GM23338 (cell line): Measurements from ENCODE around the gene TUSC7. TPM values are rescaled to one million over a fixed set of nuclear protein-coding genes. Genes with fewer than 3 reads are reported as not detected.

Source experiments
- ATAC-seq: fragments of 200-7000 bp; cut with Tn5 transposase; 3 replicates; pipeline ENCODE4 v1.9.1; 2020
- DNase-seq: peaks from one replicate; pipeline ENCODE4 v3.0.0-alpha.2; 2015; ENCODE audit warnings: low spot score
- H2AFZ ChIP-seq: fragments of 200-600 bp; sonication (generic); 2 replicates; pipeline ENCODE4 v1.8.0; 2016; ENCODE audit warnings: antibody characterized with exemption, mild to moderate bottlenecking, moderate library complexity
- H3F3A ChIP-seq: fragments of 200-600 bp; sonication (generic); replicated peaks from 2 replicates; pipeline ENCODE4 v1.8.0; 2017; ENCODE audit warnings: antibody characterized with exemption, mixed run types, low read depth
- H3K27ac ChIP-seq: fragments of 200-600 bp; sonication (generic); 2 replicates; pipeline ENCODE4 v1.6.1; 2016; ENCODE audit warnings: low read depth
- H3K27me3 ChIP-seq: fragments of 200-600 bp; sonication (generic); 2 replicates; pipeline ENCODE4 v1.8.0; 2016; ENCODE audit warnings: mild to moderate bottlenecking, mixed run types, moderate library complexity; ENCODE audit not compliant: insufficient read depth
- H3K36me3 ChIP-seq: fragments of 200-600 bp; sonication (generic); 2 replicates; pipeline ENCODE4 v1.8.0; 2016; ENCODE audit warnings: mild to moderate bottlenecking; ENCODE audit not compliant: insufficient read depth
- H3K4me1 ChIP-seq: fragments of 200-600 bp; sonication (generic); 2 replicates; pipeline ENCODE4 v1.8.0; 2016; ENCODE audit warnings: mild to moderate bottlenecking, moderate library complexity; ENCODE audit not compliant: insufficient read depth
- H3K4me2 ChIP-seq: fragments of 200-600 bp; sonication (generic); 2 replicates; pipeline ENCODE4 v1.7.1; 2017; ENCODE audit warnings: mixed run types
- H3K4me3 ChIP-seq: fragments of 200-600 bp; sonication (generic); 2 replicates; pipeline ENCODE4 v1.6.1; 2016; ENCODE audit warnings: mixed run types
- H3K79me2 ChIP-seq: fragments of 200-600 bp; sonication (generic); replicated peaks from 2 replicates; pipeline ENCODE4 v1.8.0; 2017; ENCODE audit warnings: mild to moderate bottlenecking; ENCODE audit not compliant: insufficient read depth
- H3K9me2 ChIP-seq: fragments of 200-600 bp; sonication (generic); 2 replicates; pipeline ENCODE4 v1.8.0; 2017; ENCODE audit not compliant: insufficient read depth
- H4K20me1 ChIP-seq: fragments of 200-600 bp; sonication (generic); replicated peaks from 2 replicates; pipeline ENCODE4 v1.8.0; 2017; ENCODE audit warnings: mild to moderate bottlenecking; ENCODE audit not compliant: insufficient read depth
- H3K27ac Mint-ChIP-seq: 2 replicates; pipeline ENCODE4 v1.8.0; 2020; ENCODE audit warnings: inconsistent platforms, mild to moderate bottlenecking, moderate library complexity, mixed read lengths
- H3K27me3 Mint-ChIP-seq: 3 replicates; pipeline ENCODE4 v1.8.0; 2022; ENCODE audit warnings: low read depth, mild to moderate bottlenecking, moderate library complexity, mixed read lengths, inconsistent platforms; ENCODE audit not compliant: insufficient read depth, poor library complexity
- H3K36me3 Mint-ChIP-seq: 3 replicates; pipeline ENCODE4 v1.8.0; 2021; ENCODE audit warnings: low read depth, mild to moderate bottlenecking, inconsistent platforms, moderate library complexity, mixed read lengths
- H3K4me1 Mint-ChIP-seq: 3 replicates; pipeline ENCODE4 v1.8.0; 2020; ENCODE audit warnings: mild to moderate bottlenecking, inconsistent platforms, mixed read lengths
- H3K4me3 Mint-ChIP-seq: 3 replicates; pipeline ENCODE4 v1.8.0; 2021; ENCODE audit warnings: moderate library complexity, mild to moderate bottlenecking, inconsistent platforms, mixed read lengths
- H3K9me3 Mint-ChIP-seq: 3 replicates; pipeline ENCODE4 v1.8.0; 2020; ENCODE audit warnings: moderate library complexity, mild to moderate bottlenecking, inconsistent platforms, mixed read lengths
- STAT1 ChIP-seq: IDR thresholded peaks from one replicate; pipeline ENCODE4 v1.6.1; 2016; ENCODE audit warnings: antibody characterized with exemption; ENCODE audit not compliant: unreplicated experiment
- ZNF114 ChIP-seq: fragments of 250-450 bp; sonication (Bioruptor Pico); IDR thresholded peaks from 2 replicates; pipeline ENCODE4 v1.5.0; 2020; ENCODE audit warnings: mild to moderate bottlenecking, moderate library complexity
- ZNF331 ChIP-seq: fragments of 250-450 bp; sonication (Bioruptor Pico); IDR thresholded peaks from 2 replicates; pipeline ENCODE4 v1.5.0; 2020; ENCODE audit warnings: low read depth, mild to moderate bottlenecking, moderate library complexity
- polyA plus RNA-seq: library from polyadenylated mRNA; unstranded; fragments of >200 nt; fragmentation: Nextera tagmentation; extraction: Ambion mirVana; gene quantifications from 2 replicates; pipeline ENCODE4 v1.2.1, GENCODE V29; 2016
- total RNA-seq: library from RNA; depleted of rRNA; stranded (reverse); fragments of >200 nt; shearing (Covaris generic); gene quantifications from 2 replicates; pipeline ENCODE4 v1.2.3, GENCODE V29; 2014
- TF ChIP-seq, protein P1 (sequence below): fragments of 250-450 bp; sonication (Bioruptor Pico); IDR thresholded peaks from 2 replicates; pipeline ENCODE4 v1.5.0; 2020; ENCODE audit warnings: mild to moderate bottlenecking, moderate library complexity
- TF ChIP-seq, protein P2 (sequence below), 2 experiments: fragments of 200-600 bp in 1 of 2; sonication (generic) in 1 of 2; conservative IDR thresholded peaks; 2 replicates each; pipeline versions ENCODE4 v1.5.1 to v1.6.1; 2016 to 2017; ENCODE audit warnings: antibody characterized with exemption in 2 of 2, low read depth in 2 of 2, mild to moderate bottlenecking in 2 of 2, moderate library complexity in 1 of 2

The TUSC7 gene
- total and polyA plus RNA-seq, 2 experiments from 2014 or later = not detected

DNA sequence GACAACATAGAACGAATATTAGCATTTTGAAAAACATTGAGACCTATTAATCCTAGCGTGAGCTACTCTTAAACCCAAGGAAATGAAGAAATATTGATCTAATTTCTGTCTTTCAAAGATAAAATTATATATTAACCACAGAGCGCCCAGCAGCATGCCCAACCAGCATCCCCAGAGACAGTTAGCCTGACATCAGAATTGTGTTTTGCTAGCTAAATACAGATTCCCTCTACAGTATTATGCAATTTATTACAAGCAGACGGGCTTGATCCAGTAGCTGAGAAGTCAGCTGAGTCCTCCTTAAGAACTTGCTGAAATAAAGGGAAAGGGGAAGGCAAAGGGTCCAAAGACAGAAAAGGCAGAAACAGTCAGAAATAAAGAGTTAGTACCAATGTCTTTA lies 7.2 kb upstream of the TUSC7 start (continued):
- TF ChIP-seq, protein P1, sequence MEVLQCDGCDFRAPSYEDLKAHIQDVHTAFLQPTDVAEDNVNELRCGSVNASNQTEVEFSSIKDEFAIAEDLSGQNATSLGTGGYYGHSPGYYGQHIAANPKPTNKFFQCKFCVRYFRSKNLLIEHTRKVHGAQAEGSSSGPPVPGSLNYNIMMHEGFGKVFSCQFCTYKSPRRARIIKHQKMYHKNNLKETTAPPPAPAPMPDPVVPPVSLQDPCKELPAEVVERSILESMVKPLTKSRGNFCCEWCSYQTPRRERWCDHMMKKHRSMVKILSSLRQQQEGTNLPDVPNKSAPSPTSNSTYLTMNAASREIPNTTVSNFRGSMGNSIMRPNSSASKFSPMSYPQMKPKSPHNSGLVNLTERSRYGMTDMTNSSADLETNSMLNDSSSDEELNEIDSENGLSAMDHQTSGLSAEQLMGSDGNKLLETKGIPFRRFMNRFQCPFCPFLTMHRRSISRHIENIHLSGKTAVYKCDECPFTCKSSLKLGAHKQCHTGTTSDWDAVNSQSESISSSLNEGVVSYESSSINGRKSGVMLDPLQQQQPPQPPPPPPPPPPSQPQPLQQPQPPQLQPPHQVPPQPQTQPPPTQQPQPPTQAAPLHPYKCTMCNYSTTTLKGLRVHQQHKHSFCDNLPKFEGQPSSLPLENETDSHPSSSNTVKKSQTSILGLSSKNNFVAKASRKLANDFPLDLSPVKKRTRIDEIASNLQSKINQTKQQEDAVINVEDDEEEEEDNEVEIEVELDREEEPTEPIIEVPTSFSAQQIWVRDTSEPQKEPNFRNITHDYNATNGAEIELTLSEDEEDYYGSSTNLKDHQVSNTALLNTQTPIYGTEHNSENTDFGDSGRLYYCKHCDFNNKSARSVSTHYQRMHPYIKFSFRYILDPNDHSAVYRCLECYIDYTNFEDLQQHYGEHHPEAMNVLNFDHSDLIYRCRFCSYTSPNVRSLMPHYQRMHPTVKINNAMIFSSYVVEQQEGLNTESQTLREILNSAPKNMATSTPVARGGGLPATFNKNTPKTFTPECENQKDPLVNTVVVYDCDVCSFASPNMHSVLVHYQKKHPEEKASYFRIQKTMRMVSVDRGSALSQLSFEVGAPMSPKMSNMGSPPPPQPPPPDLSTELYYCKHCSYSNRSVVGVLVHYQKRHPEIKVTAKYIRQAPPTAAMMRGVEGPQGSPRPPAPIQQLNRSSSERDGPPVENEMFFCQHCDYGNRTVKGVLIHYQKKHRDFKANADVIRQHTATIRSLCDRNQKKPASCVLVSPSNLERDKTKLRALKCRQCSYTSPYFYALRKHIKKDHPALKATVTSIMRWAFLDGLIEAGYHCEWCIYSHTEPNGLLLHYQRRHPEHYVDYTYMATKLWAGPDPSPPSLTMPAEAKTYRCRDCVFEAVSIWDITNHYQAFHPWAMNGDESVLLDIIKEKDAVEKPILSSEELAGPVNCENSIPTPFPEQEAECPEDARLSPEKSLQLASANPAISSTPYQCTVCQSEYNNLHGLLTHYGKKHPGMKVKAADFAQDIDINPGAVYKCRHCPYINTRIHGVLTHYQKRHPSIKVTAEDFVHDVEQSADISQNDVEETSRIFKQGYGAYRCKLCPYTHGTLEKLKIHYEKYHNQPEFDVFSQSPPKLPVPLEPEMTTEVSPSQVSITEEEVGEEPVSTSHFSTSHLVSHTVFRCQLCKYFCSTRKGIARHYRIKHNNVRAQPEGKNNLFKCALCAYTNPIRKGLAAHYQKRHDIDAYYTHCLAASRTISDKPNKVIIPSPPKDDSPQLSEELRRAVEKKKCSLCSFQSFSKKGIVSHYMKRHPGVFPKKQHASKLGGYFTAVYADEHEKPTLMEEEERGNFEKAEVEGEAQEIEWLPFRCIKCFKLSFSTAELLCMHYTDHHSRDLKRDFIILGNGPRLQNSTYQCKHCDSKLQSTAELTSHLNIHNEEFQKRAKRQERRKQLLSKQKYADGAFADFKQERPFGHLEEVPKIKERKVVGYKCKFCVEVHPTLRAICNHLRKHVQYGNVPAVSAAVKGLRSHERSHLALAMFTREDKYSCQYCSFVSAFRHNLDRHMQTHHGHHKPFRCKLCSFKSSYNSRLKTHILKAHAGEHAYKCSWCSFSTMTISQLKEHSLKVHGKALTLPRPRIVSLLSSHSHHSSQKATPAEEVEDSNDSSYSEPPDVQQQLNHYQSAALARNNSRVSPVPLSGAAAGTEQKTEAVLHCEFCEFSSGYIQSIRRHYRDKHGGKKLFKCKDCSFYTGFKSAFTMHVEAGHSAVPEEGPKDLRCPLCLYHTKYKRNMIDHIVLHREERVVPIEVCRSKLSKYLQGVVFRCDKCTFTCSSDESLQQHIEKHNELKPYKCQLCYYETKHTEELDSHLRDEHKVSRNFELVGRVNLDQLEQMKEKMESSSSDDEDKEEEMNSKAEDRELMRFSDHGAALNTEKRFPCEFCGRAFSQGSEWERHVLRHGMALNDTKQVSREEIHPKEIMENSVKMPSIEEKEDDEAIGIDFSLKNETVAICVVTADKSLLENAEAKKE = no peak

DNA sequence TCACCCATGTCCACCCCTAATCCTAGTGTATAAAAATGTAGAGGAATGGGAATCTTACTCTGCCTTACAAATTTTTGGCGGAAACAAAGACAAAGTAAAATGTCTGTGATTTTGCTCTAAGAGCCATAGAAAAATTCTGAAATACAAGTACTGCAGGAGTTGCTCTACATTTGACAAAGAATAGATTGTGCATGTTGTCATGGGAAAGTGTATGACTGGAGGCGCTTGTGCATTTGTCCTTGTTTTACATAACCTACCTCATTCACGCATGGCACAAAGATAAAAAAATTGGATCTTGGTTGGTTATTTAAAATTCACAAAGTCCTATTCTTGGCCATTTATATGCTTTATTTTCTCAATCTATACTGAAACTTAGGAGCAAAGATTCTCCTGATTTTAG lies 2.0 kb upstream of the TUSC7 start:
- H3K4me3 ChIP-seq = no peak overlapping the region
- Mint-ChIP-seq H3K4me3 (no peak overlapping the region), H3K9me3 (no peaks in the 10 kb centered on the region), H3K4me1 (no peaks in the 10 kb centered on the region; the same call in 2 of the 3 replicates), H3K36me3 (no peaks in the 10 kb centered on the region), H3K27me3 (no peaks in the 10 kb centered on the region), H3K27ac (no peak overlapping the region)
- no peaks in the 10 kb centered on the region for H3K9me2 ChIP-seq
- ATAC-seq (no peak), DNase-seq (no peak)
- H3K27me3 ChIP-seq = no peaks in the 10 kb centered on the region
- no peaks in the 10 kb centered on the region for H3F3A ChIP-seq
- H3K79me2 ChIP-seq = no peaks in the 10 kb centered on the region
- H3K4me2 ChIP-seq = no peak overlapping the region
- H3K27ac ChIP-seq = no peak overlapping the region
- no peak overlapping the region for H2AFZ ChIP-seq
- no peaks in the 10 kb centered on the region for H3K4me1 ChIP-seq
- H4K20me1 ChIP-seq = no peaks in the 10 kb centered on the region
- no peaks in the 10 kb centered on the region for H3K36me3 ChIP-seq
- no peak for TF ChIP-seq ZNF114 (CRISPR knock-in tag)
- TF ChIP-seq ZNF331 (CRISPR knock-in tag) = no peak
- TF ChIP-seq, protein P2, sequence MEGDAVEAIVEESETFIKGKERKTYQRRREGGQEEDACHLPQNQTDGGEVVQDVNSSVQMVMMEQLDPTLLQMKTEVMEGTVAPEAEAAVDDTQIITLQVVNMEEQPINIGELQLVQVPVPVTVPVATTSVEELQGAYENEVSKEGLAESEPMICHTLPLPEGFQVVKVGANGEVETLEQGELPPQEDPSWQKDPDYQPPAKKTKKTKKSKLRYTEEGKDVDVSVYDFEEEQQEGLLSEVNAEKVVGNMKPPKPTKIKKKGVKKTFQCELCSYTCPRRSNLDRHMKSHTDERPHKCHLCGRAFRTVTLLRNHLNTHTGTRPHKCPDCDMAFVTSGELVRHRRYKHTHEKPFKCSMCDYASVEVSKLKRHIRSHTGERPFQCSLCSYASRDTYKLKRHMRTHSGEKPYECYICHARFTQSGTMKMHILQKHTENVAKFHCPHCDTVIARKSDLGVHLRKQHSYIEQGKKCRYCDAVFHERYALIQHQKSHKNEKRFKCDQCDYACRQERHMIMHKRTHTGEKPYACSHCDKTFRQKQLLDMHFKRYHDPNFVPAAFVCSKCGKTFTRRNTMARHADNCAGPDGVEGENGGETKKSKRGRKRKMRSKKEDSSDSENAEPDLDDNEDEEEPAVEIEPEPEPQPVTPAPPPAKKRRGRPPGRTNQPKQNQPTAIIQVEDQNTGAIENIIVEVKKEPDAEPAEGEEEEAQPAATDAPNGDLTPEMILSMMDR (conservative IDR thresholded peaks at IDR 0.05; ENCODE audit: low read depth in 2 of 2) = no peak
- no peak for TF ChIP-seq STAT1
